Measurements from ENCODE around the gene NELFCD. TPM values are rescaled to one million over a fixed set of nuclear protein-coding genes. Genes with fewer than 3 reads are reported as not detected.

NELFCD gene
- total RNA-seq, 2 experiments from 2014 or later, result 95.7 to 97.0 TPM

GRCh38 chr20:58996226-58996611 lies 15.2 kb downstream of the NELFCD start:
- no peaks in the 10 kb centered on the region for H3K4me1 ChIP-seq (ENCODE audit: insufficient read depth, low read length)
- Mint-ChIP-seq H3K4me3 (no peak overlapping the region), H3K4me1 (ENCODE audit: low read depth) (peaks cover 7% of the 10 kb centered on the region), H3K27me3 (no peaks in the 10 kb centered on the region), H3K27ac (peak overlapping the region; percentile 47), H3K36me3 (ENCODE audit: low read depth) (peaks cover 67% of the 10 kb centered on the region), H3K9me3 (no peaks in the 10 kb centered on the region)
- no peak for ATAC-seq (ENCODE audit: poor library complexity)
- POLR2A ChIA-PET, result interaction anchor here (1.4 kb wide), 1 partner anchor 9 kb away, joined by 4 read pairs; no protein-coding TSS in a partner anchor
- intact Hi-C loops (cut with DNase I, micrococcal nuclease), result no loop called here
- no peak for DNase-seq
- no peak for TF ChIP-seq CTCF (IDR thresholded peaks at IDR 0.05)
- no peaks in the 10 kb centered on the region for H3K27me3 ChIP-seq (ENCODE audit: control insufficient read depth in 1 of 2, insufficient read depth in 2 of 2, low read length in 2 of 2)
- no peaks in the 10 kb centered on the region for H3K9me3 ChIP-seq (ENCODE audit: control insufficient read depth in 1 of 2, insufficient read depth in 1 of 2, low read length in 2 of 2)
- H3K4me3 ChIP-seq (ENCODE audit: low read length), result no peak overlapping the region
- no peak overlapping the region for H3K27ac ChIP-seq (ENCODE audit: low read depth in 1 of 2, low read length in 2 of 2)
- H3K36me3 ChIP-seq (ENCODE audit: insufficient read depth, low read length), result peaks cover 57% of the 10 kb centered on the region
- CTCF ChIA-PET, result no interaction called here

- DNase-seq (no peak), ATAC-seq (ENCODE audit: poor library complexity) (no peak)
- Mint-ChIP-seq H3K36me3 (ENCODE audit: low read depth) (peaks cover 61% of the 10 kb centered on the region), H3K4me1 (ENCODE audit: low read depth) (peaks cover 7% of the 10 kb centered on the region), H3K9me3 (no peaks in the 10 kb centered on the region), H3K27ac (no peak overlapping the region), H3K4me3 (no peak overlapping the region), H3K27me3 (no peaks in the 10 kb centered on the region)
- H3K4me1 ChIP-seq (ENCODE audit: insufficient read depth, low read length), result no peaks in the 10 kb centered on the region
- CTCF ChIA-PET, result no interaction called here
- no peak overlapping the region for H3K27ac ChIP-seq (ENCODE audit: low read depth in 1 of 2, low read length in 2 of 2)
- POLR2A ChIA-PET, result interaction anchor here (1.4 to 1.5 kb wide), 2 partner anchors 8 to 124 kb away, joined by 3 to 4 read pairs; no protein-coding TSS in a partner anchor
- intact Hi-C loops (cut with DNase I, micrococcal nuclease), result no loop called here
- TF ChIP-seq CTCF (IDR thresholded peaks at IDR 0.05), result no peak
- H3K27me3 ChIP-seq (ENCODE audit: control insufficient read depth in 1 of 2, insufficient read depth in 2 of 2, low read length in 2 of 2), result no peaks in the 10 kb centered on the region
- H3K36me3 ChIP-seq (ENCODE audit: insufficient read depth, low read length), result peaks cover 47% of the 10 kb centered on the region
- H3K4me3 ChIP-seq (ENCODE audit: low read length), result no peak overlapping the region
- H3K9me3 ChIP-seq (ENCODE audit: control insufficient read depth in 1 of 2, insufficient read depth in 1 of 2, low read length in 2 of 2), result no peaks in the 10 kb centered on the region
These were observed 16.2 kb downstream of the NELFCD start for GRCh38 chr20:58997141-58997770.

DNA sequence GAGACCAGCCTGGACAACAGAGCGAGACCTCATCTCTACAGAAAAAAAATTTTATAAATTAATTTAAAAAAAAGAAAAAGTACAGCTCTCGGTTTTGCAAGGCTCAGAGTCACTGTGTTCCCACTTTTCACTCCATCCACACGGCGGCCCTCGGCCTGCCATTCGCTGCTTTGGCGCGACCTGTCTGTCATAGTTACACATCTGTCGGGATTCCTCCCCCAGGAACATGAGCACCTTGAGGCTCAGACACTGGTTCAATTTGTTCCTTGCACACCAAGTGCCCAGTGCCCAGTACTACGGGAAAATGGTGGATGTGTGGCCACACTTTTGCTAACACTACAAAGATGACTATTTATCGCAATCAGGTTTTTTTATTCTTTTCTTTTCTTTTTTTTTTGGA lies 17.6 kb downstream of the NELFCD start:
- DNase-seq (no peak), ATAC-seq (ENCODE audit: poor library complexity) (no peak)
- ChIA-PET CTCF (no interaction called here), POLR2A (interaction anchor here (1.5 kb wide), 1 partner anchor 123 kb away, joined by 3 read pairs; no protein-coding TSS in a partner anchor)
- Histone ChIP-seq H3K4me1 (ENCODE audit: insufficient read depth, low read length) (peaks cover 3% of the 10 kb centered on the region), H3K4me3 (ENCODE audit: low read length) (no peak overlapping the region), H3K27ac (ENCODE audit: low read depth in 1 of 2, low read length in 2 of 2) (no peak overlapping the region), H3K36me3 (ENCODE audit: insufficient read depth, low read length) (peaks cover 34% of the 10 kb centered on the region), H3K27me3 (ENCODE audit: control insufficient read depth in 1 of 2, insufficient read depth in 2 of 2, low read length in 2 of 2) (no peaks in the 10 kb centered on the region), H3K9me3 (ENCODE audit: control insufficient read depth in 1 of 2, insufficient read depth in 1 of 2, low read length in 2 of 2) (no peaks in the 10 kb centered on the region)
- intact Hi-C loops (cut with DNase I, micrococcal nuclease), result no loop called here
- no peaks in the 10 kb centered on the region for H3K27me3 Mint-ChIP-seq
- no peaks in the 10 kb centered on the region for H3K9me3 Mint-ChIP-seq
- H3K4me3 Mint-ChIP-seq, result no peak overlapping the region
- peaks cover 47% of the 10 kb centered on the region for H3K36me3 Mint-ChIP-seq (ENCODE audit: low read depth)
- no peak overlapping the region for H3K27ac Mint-ChIP-seq
- H3K4me1 Mint-ChIP-seq (ENCODE audit: low read depth), result peaks cover 18% of the 10 kb centered on the region
- no peak for TF ChIP-seq CTCF (IDR thresholded peaks at IDR 0.05)

All from CD4-positive, alpha-beta T cell (primary cell).